ENCODE results near the gene GLDC.
"Not testable (repeated sequence)": the region's sequence is repeated elsewhere in the genome, so short reads cannot be mapped to it uniquely, and the experiment has no call there.

The GLDC gene

DNA sequence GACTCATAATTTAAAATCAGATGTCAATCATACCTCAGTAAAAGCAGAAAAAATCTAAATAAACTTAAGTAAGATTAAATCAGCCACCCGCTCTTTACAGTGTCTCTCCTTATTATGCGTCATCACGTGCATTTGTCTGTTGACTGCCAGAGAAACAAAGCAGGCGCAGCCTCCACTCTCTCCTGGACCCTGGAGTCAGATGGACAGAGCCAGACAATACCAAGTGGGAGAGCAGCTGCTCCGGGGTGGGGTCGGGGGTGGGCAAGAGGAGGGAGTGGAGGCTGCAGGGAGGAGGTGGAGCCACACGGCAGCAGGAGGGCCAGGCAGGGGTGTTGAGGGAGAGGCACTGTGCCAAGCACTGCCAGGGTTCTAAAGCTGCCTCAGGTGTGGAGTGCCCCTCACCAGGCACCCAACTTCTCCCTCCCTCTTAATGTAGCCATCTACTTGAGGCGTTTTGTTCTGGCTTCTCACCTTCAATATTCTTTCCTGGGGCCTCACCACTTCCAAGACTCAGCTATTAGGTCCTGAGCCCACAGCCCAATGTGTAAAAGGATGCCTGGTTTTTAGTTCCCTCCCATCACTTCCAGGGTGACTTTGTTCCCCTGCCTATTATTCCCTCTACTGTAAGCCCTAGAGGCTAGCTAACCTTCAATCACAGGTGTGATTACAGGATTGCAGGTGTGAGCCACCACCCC lies 96.3 kb downstream of the GLDC start:
- no peak for TF ChIP-seq CTCF (IDR thresholded peaks at IDR 0.05; ENCODE audit: borderline replicate concordance, insufficient read depth, low read depth, low read length)
- H3K4me3 ChIP-seq (ENCODE audit: low read depth, low read length): no peak overlapping the region

GRCh38 chr9:6545017-6545691 lies 100.4 kb downstream of the GLDC start:
- TF ChIP-seq CTCF (IDR thresholded peaks at IDR 0.05; ENCODE audit: borderline replicate concordance, insufficient read depth, low read depth, low read length): no peak
- no peak overlapping the region for H3K4me3 ChIP-seq (ENCODE audit: low read depth, low read length)

DNA sequence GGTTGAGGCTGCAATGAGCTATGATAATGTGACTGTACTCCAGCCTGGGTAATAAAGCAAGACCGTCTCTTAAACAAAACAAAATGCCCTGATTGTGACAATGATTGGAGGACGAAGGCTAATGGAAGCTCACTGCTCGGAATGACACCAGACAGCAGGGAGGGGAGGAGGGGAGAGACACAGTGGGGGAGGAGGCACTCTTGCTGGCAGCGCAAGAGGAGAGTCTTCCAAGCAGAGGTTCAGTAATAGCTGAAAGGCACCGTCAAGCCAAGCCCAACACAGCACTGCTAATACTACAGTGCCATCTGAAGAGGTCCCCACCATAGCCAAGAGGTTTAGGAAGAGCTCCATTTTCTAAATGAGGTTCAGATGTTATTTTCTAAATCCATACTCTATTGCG lies 102.3 kb downstream of the GLDC start:
- no peak for TF ChIP-seq CTCF (IDR thresholded peaks at IDR 0.05; ENCODE audit: borderline replicate concordance, insufficient read depth, low read depth, low read length)
- no peak overlapping the region for H3K4me3 ChIP-seq (ENCODE audit: low read depth, low read length)

DNA sequence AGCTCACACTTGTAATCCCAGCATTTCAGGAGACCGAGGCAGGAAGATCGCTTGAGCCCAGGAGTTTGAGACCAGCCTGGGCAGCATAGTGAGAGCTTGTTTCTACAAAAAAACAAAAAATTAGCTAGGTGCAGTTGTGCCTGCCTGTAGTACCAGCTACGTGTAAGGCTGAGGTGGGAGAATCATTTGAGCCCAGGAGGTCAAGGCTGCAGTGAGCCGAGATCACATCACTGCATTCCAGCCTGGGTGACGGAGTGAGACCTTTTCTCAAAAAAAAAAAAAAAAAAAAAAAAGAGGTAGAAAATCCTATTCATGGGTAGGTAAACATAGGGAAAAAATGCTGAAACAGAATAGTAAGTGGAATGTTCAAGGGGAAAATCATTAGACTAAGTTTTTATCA lies 102.9 kb downstream of the GLDC start:
- H3K4me3 ChIP-seq (ENCODE audit: low read depth, low read length): not testable (repeated sequence)

DNA sequence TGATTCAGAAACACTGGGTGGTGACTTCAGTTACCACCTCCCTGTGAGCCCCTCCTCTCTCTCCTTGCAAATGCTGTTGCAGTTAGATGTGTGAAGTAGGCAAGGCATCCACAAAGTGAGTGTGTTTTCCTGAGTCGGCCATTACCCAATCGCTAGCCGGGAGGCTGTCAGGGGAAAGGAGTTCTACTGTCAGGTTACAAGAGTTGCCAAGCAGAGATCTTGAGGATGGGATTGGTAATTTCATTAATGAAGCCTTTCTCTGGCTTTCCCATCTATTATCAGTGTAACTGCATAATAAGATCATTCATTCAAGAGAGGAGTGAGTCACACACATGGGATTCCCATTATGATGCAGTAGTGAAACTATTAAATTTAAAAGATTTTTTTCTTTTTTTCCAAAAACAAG lies 106.9 kb downstream of the GLDC start:
- H3K4me3 ChIP-seq (ENCODE audit: low read depth, low read length): no peak overlapping the region
- no peak for TF ChIP-seq CTCF (IDR thresholded peaks at IDR 0.05; ENCODE audit: borderline replicate concordance, insufficient read depth, low read depth, low read length)

GRCh38 chr9:6535594-6535993 lies 109.9 kb downstream of the GLDC start:
- TF ChIP-seq CTCF (IDR thresholded peaks at IDR 0.05; ENCODE audit: borderline replicate concordance, insufficient read depth, low read depth, low read length): no peak
- H3K4me3 ChIP-seq (ENCODE audit: low read depth, low read length): no peak overlapping the region

DNA sequence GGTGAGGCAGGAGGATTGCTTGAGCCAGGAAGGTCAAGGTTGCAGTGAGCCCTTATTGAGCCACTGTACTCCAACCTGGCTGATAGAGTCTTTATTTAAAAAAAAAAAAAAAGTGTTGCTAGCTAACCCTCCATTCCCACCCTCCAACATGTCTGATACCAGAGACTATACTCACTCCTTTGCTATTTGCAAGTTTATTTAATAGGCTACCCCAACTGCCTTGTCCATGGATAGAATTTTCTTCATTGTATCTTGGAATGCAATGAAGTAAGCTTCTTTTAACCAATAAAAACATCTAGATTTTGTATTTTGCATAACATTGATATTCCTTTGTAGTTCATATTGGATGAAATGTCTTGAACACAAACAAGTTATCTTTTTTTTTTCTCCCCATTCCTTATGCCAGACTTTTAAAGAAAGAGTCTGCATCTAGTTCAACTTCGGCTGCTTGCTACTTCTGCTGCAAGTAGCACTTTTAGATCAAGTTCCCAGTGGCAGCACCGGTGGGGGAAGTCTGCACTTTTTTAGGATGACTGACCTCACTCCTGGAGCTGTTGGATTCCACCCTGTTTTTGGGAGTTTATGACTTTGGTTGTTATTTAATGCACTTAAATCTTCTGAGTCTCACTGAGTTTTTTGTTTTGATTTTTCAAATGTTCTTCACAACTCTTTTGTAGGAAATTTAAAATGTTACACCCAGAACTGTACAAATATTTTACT lies 120.0 kb downstream of the GLDC start:
- TF ChIP-seq CTCF (IDR thresholded peaks at IDR 0.05; ENCODE audit: borderline replicate concordance, insufficient read depth, low read depth, low read length): no peak
- H3K4me3 ChIP-seq (ENCODE audit: low read depth, low read length): no peak overlapping the region
